ENCODE data around the gene LRRFIP1.

DNA sequence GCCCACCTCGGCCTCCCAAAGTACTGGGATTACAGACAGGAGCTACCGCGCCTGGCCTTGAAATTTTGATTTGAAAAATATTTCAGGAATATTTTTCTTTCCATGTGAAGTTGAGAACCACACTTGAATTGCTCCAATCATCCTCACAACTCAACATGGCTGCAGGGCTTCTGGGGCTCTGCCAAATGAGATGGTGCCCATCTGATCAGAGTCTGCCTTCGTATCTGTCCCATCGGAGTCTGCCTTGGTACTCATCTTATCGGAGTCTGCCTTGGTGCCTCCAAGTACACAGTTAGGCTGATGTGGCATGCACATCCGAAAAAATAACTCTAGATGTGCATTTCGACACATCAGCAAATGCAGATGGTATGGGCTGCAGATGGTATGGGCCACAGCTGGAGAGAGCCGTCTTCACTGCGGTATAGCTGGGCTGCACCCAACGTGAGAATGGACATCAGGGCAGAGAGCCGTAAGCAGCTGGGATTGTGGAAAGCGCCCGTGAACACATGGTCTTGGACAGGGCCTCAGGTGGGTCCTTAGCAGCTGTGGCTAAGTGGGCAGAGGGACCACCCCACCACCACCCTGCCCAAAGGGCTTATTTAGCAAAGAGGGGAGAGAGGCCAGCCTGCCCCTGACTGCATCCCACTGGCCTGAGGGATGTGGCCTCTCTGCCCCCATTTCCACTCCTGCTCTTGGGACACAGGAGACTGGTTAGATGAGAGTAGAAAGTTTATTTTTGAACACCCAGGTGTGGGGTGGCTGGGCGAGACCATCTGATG lies 119.1 kb downstream of the LRRFIP1 start:
- TF ChIP-seq EP300 (IDR thresholded peaks at IDR 0.05; ENCODE audit: low read depth): no peak
- no peak for TF ChIP-seq CTCF (IDR thresholded peaks at IDR 0.05)
